Liver (tissue), 9 donors: ENCODE data around the gene CREB3L2. TPM values are rescaled to one million over a fixed set of nuclear protein-coding genes. Genes with fewer than 3 reads are reported as not detected.

ENCODE experiments used
- DNase-seq: peaks from one replicate; pipeline ENCODE4 v3.0.0-alpha.2; 2017; ENCODE audit warnings: low spot score
- H3K27ac ChIP-seq, 2 donors: one replicate each; pipeline ENCODE4 v1.7.0; 2013; ENCODE audit warnings: inconsistent platforms in 2 of 2, low read length in 2 of 2, control low read depth in 1 of 2, low read depth in 1 of 2, mild to moderate bottlenecking in 1 of 2
- H3K27me3 ChIP-seq, 4 donors: one replicate each; pipeline versions ENCODE4 v1.6.1 to v1.7.0; 2013; ENCODE audit warnings: low read length in 3 of 4, inconsistent platforms in 1 of 4, mild to moderate bottlenecking in 1 of 4, moderate library complexity in 1 of 4; ENCODE audit not compliant: control insufficient read depth in 4 of 4, insufficient read depth in 4 of 4
- H3K36me3 ChIP-seq, 4 donors: one replicate each; pipeline versions ENCODE4 v1.6.1 to v1.7.0; 2013; ENCODE audit warnings: low read length in 3 of 4, mild to moderate bottlenecking in 3 of 4, low read depth in 1 of 4, moderate library complexity in 1 of 4; ENCODE audit not compliant: control insufficient read depth in 4 of 4, insufficient read depth in 3 of 4
- H3K4me1 ChIP-seq, 4 donors: one replicate each; pipeline versions ENCODE4 v1.6.1 to v1.7.0; 2013; ENCODE audit warnings: low read length in 3 of 4, mild to moderate bottlenecking in 3 of 4, moderate library complexity in 1 of 4; ENCODE audit not compliant: control insufficient read depth in 4 of 4, insufficient read depth in 4 of 4
- H3K4me3 ChIP-seq, 3 donors: one replicate each; pipeline versions ENCODE4 v1.6.1 to v1.7.0; 2013; ENCODE audit warnings: low read length in 3 of 3, control low read depth in 1 of 3, low read depth in 1 of 3, mild to moderate bottlenecking in 1 of 3
- H3K9ac ChIP-seq, 2 donors: one replicate each; pipeline ENCODE4 v1.7.0; 2013; ENCODE audit warnings: low read length in 2 of 2, mild to moderate bottlenecking in 2 of 2, moderate library complexity in 2 of 2, control low read depth in 1 of 2, low read depth in 1 of 2
- H3K9me3 ChIP-seq, 4 donors: one replicate each; pipeline versions ENCODE4 v1.6.1 to v1.7.0; 2013; ENCODE audit warnings: low read length in 3 of 4; ENCODE audit not compliant: control insufficient read depth in 4 of 4
- EGR1 ChIP-seq, 2 donors: IDR thresholded peaks; 2 replicates each; pipeline ENCODE4 v1.6.1; 2016 to 2018; ENCODE audit warnings: antibody characterized with exemption in 2 of 2, low read depth in 2 of 2
- FOXA1 ChIP-seq: IDR thresholded peaks from 2 replicates; pipeline ENCODE4 v1.6.1; 2016; ENCODE audit warnings: antibody characterized with exemption
- FOXA2 ChIP-seq: IDR thresholded peaks from 2 replicates; pipeline ENCODE4 v1.6.1; 2016; ENCODE audit warnings: antibody characterized with exemption
- HNF4A ChIP-seq, 2 donors: conservative IDR thresholded peaks; 2 replicates each; pipeline ENCODE4 v1.6.1; 2016; ENCODE audit warnings: antibody characterized with exemption in 2 of 2, mild to moderate bottlenecking in 2 of 2
- NR2F2 ChIP-seq: IDR thresholded peaks from 2 replicates; pipeline ENCODE4 v1.6.1; 2016; ENCODE audit warnings: antibody characterized with exemption
- RXRA ChIP-seq, 2 donors: IDR thresholded peaks; 2 replicates each; pipeline ENCODE4 v1.6.1; 2017 to 2018; ENCODE audit warnings: antibody characterized with exemption in 2 of 2, mild to moderate bottlenecking in 1 of 2
- SP1 ChIP-seq: IDR thresholded peaks from 2 replicates; pipeline ENCODE4 v1.6.1; 2018; ENCODE audit warnings: antibody characterized with exemption, mild to moderate bottlenecking
- TAF1 ChIP-seq: conservative IDR thresholded peaks from 2 replicates; pipeline ENCODE4 v1.6.1; 2016; ENCODE audit warnings: antibody characterized with exemption, mild to moderate bottlenecking
- YY1 ChIP-seq: IDR thresholded peaks from 2 replicates; pipeline ENCODE4 v1.6.1; 2016; ENCODE audit warnings: antibody characterized with exemption, mild to moderate bottlenecking
- WGBS: extraction: QIAGEN DNeasy Blood & Tissue Kit; methylation state at CpG from one replicate; pipeline ENCODE4 v1.1.7; 2013; 5-methylcytosine and 5-hydroxymethylcytosine counted together
- polyA plus RNA-seq, 2 donors: library from polyadenylated mRNA; stranded (reverse) in 1 of 2; unstranded in 1 of 2; fragments of 200-250 nt in 1 of 2; fragments of >200 nt in 1 of 2; fragmentation: Nextera tagmentation in 1 of 2; extraction: Ambion mirVana in 1 of 2; gene quantifications; one replicate each; pipeline versions ENCODE4 v1.2.1 to v1.2.3, GENCODE V29; 2013 to 2015
- total RNA-seq, 2 donors: library from RNA; depleted of rRNA; stranded (reverse); fragments of >200 nt; gene quantifications; one replicate each; pipeline ENCODE4 v1.2.3, GENCODE V29; 2014
- TF ChIP-seq, protein P1 (sequence below): fragments of 150-350 bp; IDR thresholded peaks from 2 replicates; pipeline ENCODE4 v1.5.1; 2017; ENCODE audit warnings: improper control_type of control experiment, low read depth, low read length; ENCODE audit not compliant: missing input control
- TF ChIP-seq, protein P2 (sequence below): IDR thresholded peaks from 2 replicates; pipeline ENCODE4 v1.6.1; 2016; ENCODE audit warnings: antibody characterized with exemption
- TF ChIP-seq, protein P3 (sequence below): IDR thresholded peaks from 2 replicates; pipeline ENCODE4 v1.6.1; 2016; ENCODE audit warnings: antibody characterized with exemption, mild to moderate bottlenecking
- TF ChIP-seq, protein P4 (sequence below): IDR thresholded peaks from 2 replicates; pipeline ENCODE4 v1.6.1; 2016; ENCODE audit warnings: antibody characterized with exemption
- TF ChIP-seq, protein P5 (sequence below): IDR thresholded peaks from 2 replicates; pipeline ENCODE4 v1.6.1; 2016; ENCODE audit warnings: antibody characterized with exemption
- donor health status: healthy.
- donor health status: healthy.
- donor health status: healthy.
- donor health status: healthy.
- donor health status: healthy.

The CREB3L2 gene
- total and polyA plus RNA-seq, 4 donors, result 6.7 to 16.6 (median 9.9) TPM

DNA sequence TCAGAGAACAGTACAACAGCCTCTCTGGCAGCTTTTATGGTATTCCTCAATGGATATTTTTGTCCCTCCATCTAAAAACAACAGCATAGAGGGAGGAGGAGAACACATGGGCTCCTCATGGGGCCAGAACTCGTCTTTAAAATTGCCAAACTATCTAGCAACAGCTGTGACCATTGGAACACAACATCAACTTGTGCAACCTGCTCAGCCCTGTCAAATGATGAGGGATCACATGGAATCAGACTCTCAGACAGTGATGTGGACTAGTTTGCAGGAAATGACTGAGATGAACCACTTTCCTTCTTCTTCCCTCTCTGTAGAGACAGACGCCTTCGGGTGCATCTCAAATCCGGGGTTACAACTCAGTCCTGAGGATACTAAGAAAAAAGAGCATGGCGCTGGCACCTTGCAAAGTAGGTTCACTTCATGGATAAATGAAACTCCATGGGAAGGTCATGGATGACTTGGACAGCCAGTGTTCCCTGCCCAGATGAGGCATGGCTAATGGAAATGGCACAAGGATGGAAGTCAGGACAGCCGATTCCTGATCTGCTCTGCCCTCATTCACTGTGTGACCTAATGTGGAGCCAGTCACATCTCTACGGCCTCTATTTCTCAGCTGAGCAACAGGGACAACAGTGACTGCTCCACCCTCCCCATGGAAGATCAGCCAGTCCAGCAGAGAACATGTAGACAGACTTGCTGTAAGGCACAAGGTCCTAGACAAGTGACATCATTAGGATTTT is 130.5 kb downstream of the CREB3L2 start:
- peaks cover 0 to 2% (median 0%) of the 10 kb centered on the region in 4 donors for H3K9me3 ChIP-seq
- TF ChIP-seq, protein P1, sequence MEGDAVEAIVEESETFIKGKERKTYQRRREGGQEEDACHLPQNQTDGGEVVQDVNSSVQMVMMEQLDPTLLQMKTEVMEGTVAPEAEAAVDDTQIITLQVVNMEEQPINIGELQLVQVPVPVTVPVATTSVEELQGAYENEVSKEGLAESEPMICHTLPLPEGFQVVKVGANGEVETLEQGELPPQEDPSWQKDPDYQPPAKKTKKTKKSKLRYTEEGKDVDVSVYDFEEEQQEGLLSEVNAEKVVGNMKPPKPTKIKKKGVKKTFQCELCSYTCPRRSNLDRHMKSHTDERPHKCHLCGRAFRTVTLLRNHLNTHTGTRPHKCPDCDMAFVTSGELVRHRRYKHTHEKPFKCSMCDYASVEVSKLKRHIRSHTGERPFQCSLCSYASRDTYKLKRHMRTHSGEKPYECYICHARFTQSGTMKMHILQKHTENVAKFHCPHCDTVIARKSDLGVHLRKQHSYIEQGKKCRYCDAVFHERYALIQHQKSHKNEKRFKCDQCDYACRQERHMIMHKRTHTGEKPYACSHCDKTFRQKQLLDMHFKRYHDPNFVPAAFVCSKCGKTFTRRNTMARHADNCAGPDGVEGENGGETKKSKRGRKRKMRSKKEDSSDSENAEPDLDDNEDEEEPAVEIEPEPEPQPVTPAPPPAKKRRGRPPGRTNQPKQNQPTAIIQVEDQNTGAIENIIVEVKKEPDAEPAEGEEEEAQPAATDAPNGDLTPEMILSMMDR, result no peak
- TF ChIP-seq SP1 (no peak), FOXA2 (no peak), TAF1 (no peak), HNF4A (conservative IDR thresholded peaks at IDR 0.05) (no peak)
- no peak overlapping the region for H3K9ac ChIP-seq
- H3K4me3 ChIP-seq, result no peak overlapping the region
- peaks cover 3 to 18% (median 7%) of the 10 kb centered on the region in 4 donors for H3K36me3 ChIP-seq
- H3K27me3 ChIP-seq, result no peaks in the 10 kb centered on the region
- 93% methylated on average over 7 of the region's 7 CpGs for WGBS
- no peak for DNase-seq
- H3K4me1 ChIP-seq, result no peaks in the 10 kb centered on the region
- H3K27ac ChIP-seq, result no peak overlapping the region

DNA sequence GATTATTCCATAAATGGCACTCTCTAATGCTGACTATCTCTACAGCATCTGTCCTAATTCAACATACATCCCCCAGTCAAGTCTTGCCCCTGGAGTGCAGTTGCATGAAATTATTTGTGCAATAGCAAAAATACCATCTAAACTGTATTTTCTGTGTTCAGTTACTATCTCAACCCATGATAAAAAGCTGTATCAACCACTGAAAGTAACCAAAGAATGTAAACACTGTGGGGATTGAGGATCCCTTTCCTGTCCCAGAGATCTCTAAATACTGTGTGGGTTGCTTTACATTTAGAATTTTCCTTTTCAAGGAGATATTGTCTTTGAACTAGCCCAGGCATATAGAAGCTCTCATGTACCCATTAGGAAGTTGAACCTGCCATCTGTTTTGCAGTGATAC is 131.2 kb downstream of the CREB3L2 start:
- H3K36me3 ChIP-seq, result peaks cover under 1 to 18% (median 5%) of the 10 kb centered on the region in 4 donors
- H3K27ac ChIP-seq, result no peak overlapping the region
- no peaks in the 10 kb centered on the region for H3K4me1 ChIP-seq
- no peak overlapping the region for H3K9ac ChIP-seq
- H3K27me3 ChIP-seq, result no peaks in the 10 kb centered on the region
- no peak for DNase-seq
- TF ChIP-seq RXRA (IDR thresholded peaks at IDR 0.05), result no peak
- TF ChIP-seq, protein P2, sequence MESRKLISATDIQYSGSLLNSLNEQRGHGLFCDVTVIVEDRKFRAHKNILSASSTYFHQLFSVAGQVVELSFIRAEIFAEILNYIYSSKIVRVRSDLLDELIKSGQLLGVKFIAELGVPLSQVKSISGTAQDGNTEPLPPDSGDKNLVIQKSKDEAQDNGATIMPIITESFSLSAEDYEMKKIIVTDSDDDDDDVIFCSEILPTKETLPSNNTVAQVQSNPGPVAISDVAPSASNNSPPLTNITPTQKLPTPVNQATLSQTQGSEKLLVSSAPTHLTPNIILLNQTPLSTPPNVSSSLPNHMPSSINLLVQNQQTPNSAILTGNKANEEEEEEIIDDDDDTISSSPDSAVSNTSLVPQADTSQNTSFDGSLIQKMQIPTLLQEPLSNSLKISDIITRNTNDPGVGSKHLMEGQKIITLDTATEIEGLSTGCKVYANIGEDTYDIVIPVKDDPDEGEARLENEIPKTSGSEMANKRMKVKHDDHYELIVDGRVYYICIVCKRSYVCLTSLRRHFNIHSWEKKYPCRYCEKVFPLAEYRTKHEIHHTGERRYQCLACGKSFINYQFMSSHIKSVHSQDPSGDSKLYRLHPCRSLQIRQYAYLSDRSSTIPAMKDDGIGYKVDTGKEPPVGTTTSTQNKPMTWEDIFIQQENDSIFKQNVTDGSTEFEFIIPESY, result no peak
- TF ChIP-seq TAF1, result no peak
- no peak overlapping the region for H3K4me3 ChIP-seq
- peaks cover 0 to 4% (median 0%) of the 10 kb centered on the region in 4 donors for H3K9me3 ChIP-seq

DNA sequence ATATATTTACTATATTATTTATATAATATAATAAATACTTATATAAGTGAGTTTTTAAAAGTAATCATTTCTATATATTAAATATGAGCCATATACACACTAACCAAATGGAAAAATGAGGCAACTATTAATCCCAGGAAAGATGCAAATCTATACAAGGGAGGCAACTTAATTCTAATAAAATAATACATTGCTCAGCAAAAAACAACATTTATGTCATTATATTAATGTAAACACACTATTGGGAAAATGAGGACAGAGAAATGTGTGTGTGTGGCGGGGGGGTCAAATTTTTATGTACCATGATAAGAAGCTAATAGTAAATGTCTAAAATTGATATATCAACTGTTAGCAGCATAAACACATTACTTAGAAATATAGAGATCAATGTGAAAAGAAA is 131.8 kb downstream of the CREB3L2 start:
- WGBS, result 97% methylated on average over 1 of the region's 1 CpG
- peaks cover 0 to 4% (median 1%) of the 10 kb centered on the region in 4 donors for H3K9me3 ChIP-seq
- no peak overlapping the region for H3K9ac ChIP-seq
- no peak overlapping the region for H3K4me3 ChIP-seq
- no peaks in the 10 kb centered on the region for H3K27me3 ChIP-seq
- TF ChIP-seq NR2F2 (no peak), HNF4A (conservative IDR thresholded peaks at IDR 0.05) (no peak), EGR1 (IDR thresholded peaks at IDR 0.05; ENCODE audit: low read depth in 2 of 2) (no peak), FOXA1 (no peak), RXRA (IDR thresholded peaks at IDR 0.05) (no peak), YY1 (no peak), FOXA2 (no peak)
- TF ChIP-seq, protein P3, sequence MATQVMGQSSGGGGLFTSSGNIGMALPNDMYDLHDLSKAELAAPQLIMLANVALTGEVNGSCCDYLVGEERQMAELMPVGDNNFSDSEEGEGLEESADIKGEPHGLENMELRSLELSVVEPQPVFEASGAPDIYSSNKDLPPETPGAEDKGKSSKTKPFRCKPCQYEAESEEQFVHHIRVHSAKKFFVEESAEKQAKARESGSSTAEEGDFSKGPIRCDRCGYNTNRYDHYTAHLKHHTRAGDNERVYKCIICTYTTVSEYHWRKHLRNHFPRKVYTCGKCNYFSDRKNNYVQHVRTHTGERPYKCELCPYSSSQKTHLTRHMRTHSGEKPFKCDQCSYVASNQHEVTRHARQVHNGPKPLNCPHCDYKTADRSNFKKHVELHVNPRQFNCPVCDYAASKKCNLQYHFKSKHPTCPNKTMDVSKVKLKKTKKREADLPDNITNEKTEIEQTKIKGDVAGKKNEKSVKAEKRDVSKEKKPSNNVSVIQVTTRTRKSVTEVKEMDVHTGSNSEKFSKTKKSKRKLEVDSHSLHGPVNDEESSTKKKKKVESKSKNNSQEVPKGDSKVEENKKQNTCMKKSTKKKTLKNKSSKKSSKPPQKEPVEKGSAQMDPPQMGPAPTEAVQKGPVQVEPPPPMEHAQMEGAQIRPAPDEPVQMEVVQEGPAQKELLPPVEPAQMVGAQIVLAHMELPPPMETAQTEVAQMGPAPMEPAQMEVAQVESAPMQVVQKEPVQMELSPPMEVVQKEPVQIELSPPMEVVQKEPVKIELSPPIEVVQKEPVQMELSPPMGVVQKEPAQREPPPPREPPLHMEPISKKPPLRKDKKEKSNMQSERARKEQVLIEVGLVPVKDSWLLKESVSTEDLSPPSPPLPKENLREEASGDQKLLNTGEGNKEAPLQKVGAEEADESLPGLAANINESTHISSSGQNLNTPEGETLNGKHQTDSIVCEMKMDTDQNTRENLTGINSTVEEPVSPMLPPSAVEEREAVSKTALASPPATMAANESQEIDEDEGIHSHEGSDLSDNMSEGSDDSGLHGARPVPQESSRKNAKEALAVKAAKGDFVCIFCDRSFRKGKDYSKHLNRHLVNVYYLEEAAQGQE, result no peak
- TF ChIP-seq, protein P4, sequence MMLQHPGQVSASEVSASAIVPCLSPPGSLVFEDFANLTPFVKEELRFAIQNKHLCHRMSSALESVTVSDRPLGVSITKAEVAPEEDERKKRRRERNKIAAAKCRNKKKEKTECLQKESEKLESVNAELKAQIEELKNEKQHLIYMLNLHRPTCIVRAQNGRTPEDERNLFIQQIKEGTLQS, result no peak
- TF ChIP-seq, protein P1, result no peak
- TF ChIP-seq, protein P5, sequence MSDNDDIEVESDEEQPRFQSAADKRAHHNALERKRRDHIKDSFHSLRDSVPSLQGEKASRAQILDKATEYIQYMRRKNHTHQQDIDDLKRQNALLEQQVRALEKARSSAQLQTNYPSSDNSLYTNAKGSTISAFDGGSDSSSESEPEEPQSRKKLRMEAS, result no peak
- no peak overlapping the region for H3K27ac ChIP-seq
- no peaks in the 10 kb centered on the region for H3K4me1 ChIP-seq
- no peak for DNase-seq
- peaks cover 0 to 19% (median 6%) of the 10 kb centered on the region in 4 donors for H3K36me3 ChIP-seq
